LNCAP (cell line): ENCODE data around the gene LRP1B.

Experiments used
- CTCF ChIP-seq: fragments of 450-650 bp; IDR thresholded peaks from 2 replicates; pipeline ENCODE4 v1.5.1; 2017; ENCODE audit warnings: mild to moderate bottlenecking

LRP1B gene

DNA sequence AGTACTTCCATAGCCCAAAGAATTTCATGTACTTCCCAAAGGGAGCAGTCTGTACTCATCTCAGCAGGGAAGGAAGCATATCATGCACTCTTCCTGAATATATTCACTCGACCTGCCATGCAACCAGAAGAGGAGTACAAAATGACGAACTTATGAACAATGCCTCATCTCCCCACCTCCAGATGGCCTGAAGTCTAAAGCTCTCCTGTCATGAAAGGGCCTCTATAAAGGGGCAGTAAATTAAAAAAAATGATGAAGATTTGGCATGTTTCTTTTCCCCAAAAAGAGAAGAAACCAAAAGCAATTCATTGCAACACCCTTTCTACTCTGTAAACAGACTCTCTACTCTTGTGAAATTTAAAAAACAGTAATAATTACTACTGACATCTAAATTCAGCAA is 1601.1 kb downstream of the LRP1B start:
- TF ChIP-seq CTCF, result no peak

- TF ChIP-seq CTCF, result no peak
Observed at GRCh38 chr2:140528982-140529381, 1601.8 kb downstream of the LRP1B start.

GRCh38 chr2:140526575-140526974 is 1604.2 kb downstream of the LRP1B start:
- no peak for TF ChIP-seq CTCF

- TF ChIP-seq CTCF, result no peak
Observed at GRCh38 chr2:140512106-140512505, 1618.7 kb downstream of the LRP1B start.

- TF ChIP-seq CTCF, result no peak
Observed at GRCh38 chr2:140509765-140510164, 1621.1 kb downstream of the LRP1B start.

DNA sequence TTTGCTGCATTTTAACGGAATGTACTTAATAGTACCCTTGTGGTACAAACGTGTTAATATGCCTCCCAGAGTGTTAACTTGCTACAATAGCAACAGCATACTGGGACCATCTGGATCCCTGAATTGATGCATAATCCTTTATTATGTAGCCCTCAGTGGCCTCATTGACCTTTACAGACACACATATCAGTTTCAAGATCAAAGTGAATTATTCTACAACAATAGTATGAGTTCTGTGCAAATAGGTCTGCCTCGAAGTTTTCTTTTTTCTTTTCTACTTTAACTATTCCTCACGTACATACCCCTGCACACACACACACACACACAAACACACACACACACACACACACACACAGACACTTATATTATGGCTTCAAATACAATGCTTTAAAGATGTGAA is 1622.1 kb downstream of the LRP1B start:
- TF ChIP-seq CTCF, result no peak

DNA sequence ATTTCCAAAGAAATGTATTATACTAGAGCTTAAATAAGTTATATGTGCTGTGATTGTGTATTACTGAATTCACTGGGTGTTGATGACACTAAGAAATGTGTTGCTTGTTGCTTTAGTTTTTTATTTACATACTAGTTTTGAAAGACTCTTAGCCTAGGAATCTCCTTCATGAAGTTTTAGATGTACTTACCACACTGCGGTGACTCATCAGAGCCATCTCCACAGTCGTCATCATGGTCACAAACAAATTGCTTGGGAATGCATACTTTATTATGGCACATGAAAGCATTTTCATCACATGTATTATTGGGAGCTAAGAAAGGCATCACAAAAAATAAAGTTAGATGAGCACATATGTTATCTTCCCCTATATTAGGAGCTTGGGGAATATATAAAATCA is 1624.2 kb downstream of the LRP1B start:
- TF ChIP-seq CTCF, result no peak

DNA sequence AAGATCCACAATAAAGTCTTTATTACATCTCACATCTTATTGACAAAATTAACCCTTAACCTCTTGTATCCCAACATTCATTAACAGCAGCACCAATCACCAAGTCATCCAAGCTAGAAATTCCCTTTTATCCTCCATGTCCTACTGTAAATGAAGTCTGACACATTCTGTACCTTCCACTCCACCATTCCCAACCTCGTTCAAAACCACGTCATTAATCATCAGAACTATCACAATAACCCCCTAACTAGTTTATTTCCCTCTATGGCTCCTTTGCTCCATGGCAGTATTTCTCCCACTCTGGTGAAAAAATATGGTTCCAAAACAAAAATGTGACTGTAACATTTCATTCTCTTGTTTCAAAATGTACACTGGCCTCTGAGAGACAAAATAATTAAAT is 1626.2 kb downstream of the LRP1B start:
- no peak for TF ChIP-seq CTCF
